Peyer's patch (tissue), 4 donors: ENCODE measurements around the gene PHACTR1.

ENCODE experiments used
- CTCF ChIP-seq, 6 experiments: fragments of 450-650 bp in 4 of 6; fragments of 200-600 bp in 2 of 6; sonication (generic) in 1 of 6; IDR thresholded peaks; one replicate each; pipeline ENCODE4 v1.5.1; 2017 to 2019; ENCODE audit warnings: antibody characterized with exemption in 6 of 6, mild to moderate bottlenecking in 3 of 6, moderate library complexity in 1 of 6
- POLR2A ChIP-seq, 2 donors: fragments of 450-650 bp; IDR thresholded peaks; one replicate each; pipeline ENCODE4 v1.5.1; 2017; ENCODE audit warnings: antibody characterized with exemption in 2 of 2, mild to moderate bottlenecking in 2 of 2, moderate library complexity in 2 of 2

GRCh38 chr6:13011612-13012146, 295.1 kb downstream of the PHACTR1 start:
- TF ChIP-seq CTCF (IDR thresholded peaks at IDR 0.05) (no peak), POLR2A (IDR thresholded peaks at IDR 0.05) (no peak)
